C4-2B (cell line): ENCODE data around the gene KIF4B.

Experiments
- H3K27ac ChIP-seq: fragments of 450-650 bp; 2 replicates; pipeline ENCODE4 v1.5.1; 2017
- CTCF ChIP-seq: fragments of 450-650 bp; conservative IDR thresholded peaks from 2 replicates; pipeline ENCODE4 v1.5.1; 2017; ENCODE audit warnings: mild to moderate bottlenecking
- ZFX ChIP-seq: fragments of 450-650 bp; IDR thresholded peaks from 2 replicates; pipeline ENCODE4 v1.6.1; 2017

Gene KIF4B

GRCh38 chr5:155064580-155064979, 51.0 kb downstream of the KIF4B start:
- no peak overlapping the region for H3K27ac ChIP-seq
- no peak for TF ChIP-seq ZFX
- no peak for TF ChIP-seq CTCF

- TF ChIP-seq CTCF (no peak), ZFX (no peak)
Observed at GRCh38 chr5:155066886-155067595, 53.5 kb downstream of the KIF4B start.

More at GRCh38 chr5:155066886-155067595, 53.5 kb downstream of the KIF4B start:
- no peak overlapping the region for H3K27ac ChIP-seq
